ENCODE measurements around the gene STX10.

DNA sequence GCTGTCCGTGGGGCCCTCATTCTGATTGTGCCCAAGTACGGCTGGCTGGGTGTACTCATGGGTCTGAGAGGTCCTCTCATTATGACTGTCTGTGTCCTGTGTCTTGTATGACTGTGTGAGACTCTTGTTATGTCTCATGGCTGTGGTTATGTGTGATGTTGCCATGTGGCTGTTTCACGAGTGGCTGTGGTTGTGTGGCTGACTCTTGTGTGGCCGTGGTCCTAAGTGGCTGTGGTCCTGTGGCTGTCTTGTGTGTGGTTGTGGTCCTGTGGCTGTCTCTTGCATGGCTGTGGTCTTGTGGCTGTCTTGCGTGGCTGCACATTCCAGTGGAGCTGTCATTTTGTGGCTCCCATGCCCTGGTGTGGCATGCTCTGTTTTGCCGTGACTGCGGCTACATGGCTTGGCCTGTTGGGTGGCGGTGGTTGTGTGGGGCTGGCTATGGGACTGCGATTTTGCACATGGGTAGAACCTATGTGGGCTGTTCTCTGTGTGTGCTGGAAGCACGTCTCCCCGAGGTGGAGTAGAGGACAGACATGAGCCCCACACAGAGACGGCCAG is 50.1 kb downstream of the STX10 start:
- TF ChIP-seq, protein P1, sequence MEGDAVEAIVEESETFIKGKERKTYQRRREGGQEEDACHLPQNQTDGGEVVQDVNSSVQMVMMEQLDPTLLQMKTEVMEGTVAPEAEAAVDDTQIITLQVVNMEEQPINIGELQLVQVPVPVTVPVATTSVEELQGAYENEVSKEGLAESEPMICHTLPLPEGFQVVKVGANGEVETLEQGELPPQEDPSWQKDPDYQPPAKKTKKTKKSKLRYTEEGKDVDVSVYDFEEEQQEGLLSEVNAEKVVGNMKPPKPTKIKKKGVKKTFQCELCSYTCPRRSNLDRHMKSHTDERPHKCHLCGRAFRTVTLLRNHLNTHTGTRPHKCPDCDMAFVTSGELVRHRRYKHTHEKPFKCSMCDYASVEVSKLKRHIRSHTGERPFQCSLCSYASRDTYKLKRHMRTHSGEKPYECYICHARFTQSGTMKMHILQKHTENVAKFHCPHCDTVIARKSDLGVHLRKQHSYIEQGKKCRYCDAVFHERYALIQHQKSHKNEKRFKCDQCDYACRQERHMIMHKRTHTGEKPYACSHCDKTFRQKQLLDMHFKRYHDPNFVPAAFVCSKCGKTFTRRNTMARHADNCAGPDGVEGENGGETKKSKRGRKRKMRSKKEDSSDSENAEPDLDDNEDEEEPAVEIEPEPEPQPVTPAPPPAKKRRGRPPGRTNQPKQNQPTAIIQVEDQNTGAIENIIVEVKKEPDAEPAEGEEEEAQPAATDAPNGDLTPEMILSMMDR (IDR thresholded peaks at IDR 0.05), result no peak
- no peak for TF ChIP-seq EP300 (IDR thresholded peaks at IDR 0.05)
- TF ChIP-seq POLR2A (IDR thresholded peaks at IDR 0.05), result no peak

Data from sigmoid colon (tissue), 4 donors.